Measurements from ENCODE around the gene ARHGEF40.

- TF ChIP-seq, protein P1, sequence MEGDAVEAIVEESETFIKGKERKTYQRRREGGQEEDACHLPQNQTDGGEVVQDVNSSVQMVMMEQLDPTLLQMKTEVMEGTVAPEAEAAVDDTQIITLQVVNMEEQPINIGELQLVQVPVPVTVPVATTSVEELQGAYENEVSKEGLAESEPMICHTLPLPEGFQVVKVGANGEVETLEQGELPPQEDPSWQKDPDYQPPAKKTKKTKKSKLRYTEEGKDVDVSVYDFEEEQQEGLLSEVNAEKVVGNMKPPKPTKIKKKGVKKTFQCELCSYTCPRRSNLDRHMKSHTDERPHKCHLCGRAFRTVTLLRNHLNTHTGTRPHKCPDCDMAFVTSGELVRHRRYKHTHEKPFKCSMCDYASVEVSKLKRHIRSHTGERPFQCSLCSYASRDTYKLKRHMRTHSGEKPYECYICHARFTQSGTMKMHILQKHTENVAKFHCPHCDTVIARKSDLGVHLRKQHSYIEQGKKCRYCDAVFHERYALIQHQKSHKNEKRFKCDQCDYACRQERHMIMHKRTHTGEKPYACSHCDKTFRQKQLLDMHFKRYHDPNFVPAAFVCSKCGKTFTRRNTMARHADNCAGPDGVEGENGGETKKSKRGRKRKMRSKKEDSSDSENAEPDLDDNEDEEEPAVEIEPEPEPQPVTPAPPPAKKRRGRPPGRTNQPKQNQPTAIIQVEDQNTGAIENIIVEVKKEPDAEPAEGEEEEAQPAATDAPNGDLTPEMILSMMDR (optimal IDR thresholded peaks at IDR 0.05 in 1 of 3, IDR thresholded peaks at IDR 0.05 in 1 of 3, conservative IDR thresholded peaks at IDR 0.05 in 1 of 3; ENCODE audit: extremely low read depth in 1 of 3, insufficient read depth in 2 of 3, low read length in 3 of 3): no peak
- TF ChIP-seq EZH2 (IDR thresholded peaks at IDR 0.05; ENCODE audit: low read length): no peak
Measured at GRCh38 chr14:21096978-21097635, 27.0 kb downstream of the ARHGEF40 start.
